Measurements from ENCODE around the gene RAB11A. TPM values are rescaled to one million over a fixed set of nuclear protein-coding genes. Genes with fewer than 3 reads are reported as not detected.
"Not testable (repeated sequence)": the region's sequence is repeated elsewhere in the genome, so short reads cannot be mapped to it uniquely, and the experiment has no call there.

Gene RAB11A
- total RNA-seq, 1 experiment from 2014 or later, result 231 TPM

GRCh38 chr15:65839354-65839901 is 29.9 kb upstream of the RAB11A start:
- in situ Hi-C loops (cut with HindIII; ENCODE audit: low pct_unique_long_range_greater_than_20kb, low sequenced_read_pairs), result loop anchor here (25.0 kb wide), 1 partner anchor 202 kb away; no protein-coding TSS in a partner anchor
- DNase-seq (ENCODE audit: low read depth), result no peak

DNA sequence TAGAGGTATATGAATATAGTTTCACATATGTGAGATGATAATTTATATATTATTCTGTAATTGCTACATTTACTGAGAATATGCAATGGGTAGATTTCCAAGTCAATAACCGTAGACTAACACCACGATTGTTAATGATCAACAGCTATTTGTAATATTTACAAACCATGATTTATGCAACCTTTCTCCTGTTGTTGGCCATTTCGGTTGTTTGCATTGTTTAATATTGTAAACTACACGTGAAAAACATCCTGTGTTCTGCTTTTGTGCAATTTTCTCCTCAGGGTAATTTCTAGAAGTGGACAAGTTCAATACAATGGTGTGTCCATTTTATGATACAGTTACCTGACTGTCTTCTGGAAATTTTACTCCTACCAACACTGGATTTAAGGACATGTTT is 29.3 kb upstream of the RAB11A start:
- no peak for DNase-seq (ENCODE audit: low read depth)
- in situ Hi-C loops (cut with HindIII; ENCODE audit: low pct_unique_long_range_greater_than_20kb, low sequenced_read_pairs), result loop anchor here (25.0 kb wide), 1 partner anchor 203 kb away; no protein-coding TSS in a partner anchor

DNA sequence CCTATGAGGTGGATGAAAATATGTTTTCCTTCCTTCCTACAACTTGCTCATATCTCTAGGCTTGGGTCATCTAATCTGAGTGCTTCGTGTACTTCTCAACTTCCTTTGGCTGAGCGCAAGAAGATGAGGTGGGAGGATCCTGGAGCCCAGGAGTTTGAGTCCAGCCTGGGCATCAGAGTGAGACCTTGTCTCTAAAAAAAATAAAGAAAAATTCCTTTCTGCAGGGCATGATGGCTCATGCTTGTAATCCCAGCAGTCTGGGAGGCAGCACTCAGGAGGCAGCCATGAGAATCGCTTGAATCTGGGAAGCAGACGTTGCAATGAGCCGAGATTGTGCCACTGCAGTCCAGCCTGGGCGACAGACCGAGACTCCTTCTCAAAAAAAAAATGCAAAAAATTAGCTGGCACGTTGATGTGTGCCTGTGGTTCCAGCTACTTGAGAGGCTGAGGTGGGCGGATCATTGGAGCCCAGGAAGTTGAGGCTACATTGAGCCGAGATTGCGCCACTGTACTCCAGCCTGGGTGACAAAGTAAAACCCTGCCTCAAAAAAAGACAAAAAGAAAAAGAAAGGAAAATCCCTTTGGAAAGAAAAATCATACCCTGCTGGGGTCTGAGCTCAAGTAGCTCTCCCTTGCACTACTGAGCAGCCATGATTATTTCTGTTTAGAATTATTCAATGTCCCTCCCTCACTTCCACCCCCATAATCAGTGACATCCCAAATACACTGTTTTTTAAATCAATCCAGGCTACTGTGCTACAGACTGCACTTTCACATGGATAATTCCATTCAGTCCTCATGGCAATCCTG is 28.0 kb upstream of the RAB11A start:
- DNase-seq (ENCODE audit: low read depth), result peak; percentile 75
- in situ Hi-C loops (cut with HindIII; ENCODE audit: low pct_unique_long_range_greater_than_20kb, low sequenced_read_pairs), result loop anchor here (25.0 kb wide), 1 partner anchor 204 kb away; no protein-coding TSS in a partner anchor

DNA sequence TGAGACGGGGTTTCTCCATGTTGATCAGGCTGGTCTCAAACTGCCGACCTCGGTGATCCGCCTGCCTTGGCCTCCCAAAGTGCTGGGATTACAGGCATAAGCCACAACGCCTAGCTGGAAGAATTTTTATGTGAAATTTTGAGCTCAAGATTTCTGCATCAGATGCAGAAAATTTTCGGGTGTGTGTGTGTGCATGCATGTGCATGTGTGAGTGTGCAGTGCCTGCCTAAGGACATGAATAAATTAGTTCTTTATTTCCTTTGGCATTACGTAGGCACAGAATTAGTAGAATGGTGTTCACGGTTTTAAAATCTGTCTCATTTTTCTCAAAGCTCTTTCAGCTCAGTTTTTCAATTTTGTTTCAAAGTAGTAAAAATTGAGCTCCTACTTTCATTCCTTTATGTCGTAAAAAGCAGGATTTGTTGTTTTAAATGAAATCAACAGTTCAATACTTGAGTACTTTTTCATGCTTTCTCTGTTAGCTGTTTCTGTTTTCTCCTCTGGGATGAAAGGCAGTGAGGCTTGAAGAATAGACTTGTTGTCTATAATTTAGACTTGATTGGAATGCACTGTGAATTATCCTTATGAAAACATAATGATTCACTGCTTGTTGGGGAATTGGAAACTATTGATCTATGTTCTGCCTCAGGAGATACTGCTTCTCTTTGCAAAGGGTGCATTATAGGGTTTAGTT is 23.3 kb upstream of the RAB11A start:
- in situ Hi-C loops (cut with HindIII; ENCODE audit: low pct_unique_long_range_greater_than_20kb, low sequenced_read_pairs), result loop anchor here (25.0 kb wide), 1 partner anchor 209 kb away; no protein-coding TSS in a partner anchor
- DNase-seq (ENCODE audit: low read depth), result no peak

DNA sequence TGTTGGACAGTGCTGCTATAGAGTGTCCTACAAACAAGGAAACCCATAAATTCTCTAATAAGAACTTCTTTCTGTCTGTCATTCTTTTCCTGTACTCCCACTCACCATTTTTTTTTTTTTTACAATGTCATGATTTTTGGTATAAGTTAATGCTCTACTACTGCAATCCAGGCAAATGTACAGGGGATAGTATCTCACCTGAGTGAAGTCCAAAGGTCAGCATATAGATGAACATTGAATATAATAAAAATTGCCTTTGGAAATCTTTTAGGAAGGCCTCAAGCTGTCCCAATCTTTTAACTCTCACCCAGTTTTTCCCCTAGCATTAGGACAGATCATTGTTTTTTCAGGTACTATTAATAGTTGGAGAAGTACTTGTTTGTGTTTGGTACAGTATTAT is 21.3 kb upstream of the RAB11A start:
- in situ Hi-C loops (cut with HindIII; ENCODE audit: low pct_unique_long_range_greater_than_20kb, low sequenced_read_pairs), result loop anchor here (25.0 kb wide), 1 partner anchor 211 kb away; no protein-coding TSS in a partner anchor
- DNase-seq (ENCODE audit: low read depth), result no peak

DNA sequence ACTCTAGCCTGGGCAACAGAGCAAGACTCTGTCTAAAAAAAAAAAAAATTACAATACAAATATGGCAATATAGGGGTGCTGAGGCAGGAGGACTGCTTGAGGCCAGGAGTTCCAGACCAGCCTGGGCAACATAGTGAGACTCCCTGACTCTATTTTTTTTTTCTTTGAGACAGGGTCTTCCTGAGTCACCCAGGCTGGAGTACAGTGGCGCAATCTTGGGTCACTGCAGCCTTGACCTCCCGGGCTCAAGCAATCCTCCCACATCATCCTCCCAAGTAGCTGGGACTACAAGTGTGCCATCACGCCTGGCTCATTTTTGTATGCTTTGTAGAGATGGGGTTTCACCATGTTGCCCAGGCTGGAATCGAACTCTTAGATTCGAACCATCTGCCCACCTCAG is 17.3 kb upstream of the RAB11A start:
- DNase-seq (ENCODE audit: low read depth), result no peak
- in situ Hi-C loops (cut with HindIII; ENCODE audit: low pct_unique_long_range_greater_than_20kb, low sequenced_read_pairs), result no loop called here

- peak; percentile 37 for DNase-seq (ENCODE audit: low read depth)
- in situ Hi-C loops (cut with HindIII; ENCODE audit: low pct_unique_long_range_greater_than_20kb, low sequenced_read_pairs), result no loop called here
Measured at GRCh38 chr15:65856821-65857455, 12.4 kb upstream of the RAB11A start.

- no peak for DNase-seq (ENCODE audit: low read depth)
- in situ Hi-C loops (cut with HindIII; ENCODE audit: low pct_unique_long_range_greater_than_20kb, low sequenced_read_pairs), result no loop called here
Measured at GRCh38 chr15:65857718-65858402, 11.4 kb upstream of the RAB11A start.

- in situ Hi-C loops (cut with HindIII; ENCODE audit: low pct_unique_long_range_greater_than_20kb, low sequenced_read_pairs), result no loop called here
- DNase-seq (ENCODE audit: low read depth), result peak; percentile 54
Measured at GRCh38 chr15:65862682-65863081, 6.6 kb upstream of the RAB11A start.

DNA sequence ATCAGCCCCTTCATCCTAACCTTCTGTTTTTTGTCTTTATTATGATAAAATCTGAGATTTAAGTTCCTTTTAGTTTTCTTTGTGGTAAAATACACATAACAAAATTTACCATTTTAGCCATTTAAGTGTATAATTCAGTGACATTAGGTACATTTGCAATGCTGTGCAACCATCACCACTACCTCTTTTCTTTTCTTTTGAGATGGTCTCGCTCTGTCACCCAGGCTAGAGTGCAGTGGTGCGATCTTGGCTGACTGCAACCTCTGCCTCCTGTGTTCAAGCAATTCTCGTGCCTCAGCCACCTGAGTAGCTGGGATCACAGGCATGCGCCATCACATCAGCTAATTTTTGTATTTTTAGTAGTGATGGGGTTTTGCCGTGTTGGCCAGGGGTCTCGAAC is 6.2 kb upstream of the RAB11A start:
- no peak for DNase-seq (ENCODE audit: low read depth)
- in situ Hi-C loops (cut with HindIII; ENCODE audit: low pct_unique_long_range_greater_than_20kb, low sequenced_read_pairs), result no loop called here

DNA sequence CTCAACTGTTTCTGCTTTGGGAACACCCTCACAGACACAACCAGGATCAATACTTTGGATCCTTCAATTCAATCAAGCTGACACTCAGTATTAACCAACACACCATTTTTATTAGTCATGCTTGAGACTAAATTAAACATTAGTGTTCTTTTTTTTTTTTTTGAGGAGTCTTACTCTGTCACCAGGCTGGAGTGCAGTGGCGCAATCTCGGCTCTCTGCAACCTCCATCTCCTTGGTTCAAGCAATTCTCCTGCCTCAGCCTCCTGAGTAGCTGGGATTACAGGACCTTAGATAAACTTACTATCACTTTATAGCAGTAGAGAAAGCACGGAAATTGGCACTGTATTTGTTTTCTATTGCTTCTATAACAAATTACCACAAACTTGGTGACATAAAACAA is 2.0 kb upstream of the RAB11A start:
- DNase-seq (ENCODE audit: low read depth), result no peak
- in situ Hi-C loops (cut with HindIII; ENCODE audit: low pct_unique_long_range_greater_than_20kb, low sequenced_read_pairs), result no loop called here

- DNase-seq (ENCODE audit: low read depth), result not testable (repeated sequence)
Measured at GRCh38 chr15:65867933-65868332, 1.4 kb upstream of the RAB11A start.

GRCh38 chr15:65868546-65869125 is 655 bp upstream of the RAB11A start:
- in situ Hi-C loops (cut with HindIII; ENCODE audit: low pct_unique_long_range_greater_than_20kb, low sequenced_read_pairs), result no loop called here
- peak; percentile 2 for DNase-seq (ENCODE audit: low read depth)

More at GRCh38 chr15:65867933-65868332, 1.4 kb upstream of the RAB11A start:
- in situ Hi-C loops (cut with HindIII; ENCODE audit: low pct_unique_long_range_greater_than_20kb, low sequenced_read_pairs), result not testable (repeated sequence)

GRCh38 chr15:65869954-65870871 is 922 bp downstream of the RAB11A start:
- in situ Hi-C loops (cut with HindIII; ENCODE audit: low pct_unique_long_range_greater_than_20kb, low sequenced_read_pairs), result no loop called here
- DNase-seq (ENCODE audit: low read depth), result peak; percentile 46

- DNase-seq (ENCODE audit: low read depth), result peak; percentile 58
- in situ Hi-C loops (cut with HindIII; ENCODE audit: low pct_unique_long_range_greater_than_20kb, low sequenced_read_pairs), result no loop called here
Measured at GRCh38 chr15:65870889-65871533, 1.7 kb downstream of the RAB11A start.

GRCh38 chr15:65871886-65872285 is 2.6 kb downstream of the RAB11A start:
- DNase-seq (ENCODE audit: low read depth); in situ Hi-C loops (cut with HindIII; ENCODE audit: low pct_unique_long_range_greater_than_20kb, low sequenced_read_pairs): not testable (repeated sequence)
